SK-N-SH treated with all-trans-retinoic acid at 6 μM for 48 hours (cell line): Measurements from ENCODE around the gene GRIK3.

Experiments
- ATAC-seq: fragments of 200-7000 bp; cut with Tn5 transposase; 3 replicates; pipeline ENCODE4 v1.9.1; 2020; ENCODE audit warnings: mild to moderate bottlenecking, moderate library complexity
- ARNTL ChIP-seq: fragments of 450-650 bp; formaldehyde crosslinking; IDR thresholded peaks from 2 replicates; pipeline ENCODE4 v1.5.0; 2020; ENCODE audit warnings: low read depth, mild to moderate bottlenecking, moderate library complexity, borderline replicate concordance
- BACH2 ChIP-seq: fragments of 250-450 bp; sonication (Bioruptor Pico); IDR thresholded peaks from 2 replicates; pipeline ENCODE4 v1.9.0; 2021; ENCODE audit warnings: mild to moderate bottlenecking, borderline replicate concordance
- CREB5 ChIP-seq: fragments of 250-450 bp; sonication (Bioruptor Pico); IDR thresholded peaks from 2 replicates; pipeline ENCODE4 v1.5.1; 2020; ENCODE audit warnings: low read depth, mild to moderate bottlenecking, moderate library complexity
- CSDC2 ChIP-seq: fragments of 250-450 bp; sonication (Bioruptor Pico); IDR thresholded peaks from 2 replicates; pipeline ENCODE4 v1.5.0; 2020; ENCODE audit warnings: mild to moderate bottlenecking, moderate library complexity
- ESRRG ChIP-seq: fragments of 250-450 bp; sonication (Bioruptor Pico); IDR thresholded peaks from 2 replicates; pipeline ENCODE4 v1.6.1; 2021; ENCODE audit warnings: mild to moderate bottlenecking
- GLIS3 ChIP-seq: fragments of 250-450 bp; sonication (Bioruptor Pico); IDR thresholded peaks from 2 replicates; pipeline ENCODE4 v1.5.0; 2020; ENCODE audit warnings: mild to moderate bottlenecking, moderate library complexity
- OSR1 ChIP-seq: fragments of 250-450 bp; sonication (Bioruptor Pico); IDR thresholded peaks from 2 replicates; pipeline ENCODE4 v1.8.0; 2022; ENCODE audit warnings: moderate library complexity, mild to moderate bottlenecking, inconsistent platforms
- POU6F1 ChIP-seq: fragments of 250-450 bp; sonication (Bioruptor Pico); IDR thresholded peaks from 2 replicates; pipeline ENCODE4 v1.8.0; 2021; ENCODE audit warnings: low read depth, mild to moderate bottlenecking, moderate library complexity, borderline replicate concordance
- PPARA ChIP-seq: fragments of 250-450 bp; sonication (Bioruptor Pico); IDR thresholded peaks from 2 replicates; pipeline ENCODE4 v1.5.0; 2020; ENCODE audit warnings: mild to moderate bottlenecking, borderline replicate concordance
- RARB ChIP-seq: fragments of 250-450 bp; sonication (Bioruptor Pico); IDR thresholded peaks from 2 replicates; pipeline ENCODE4 v1.8.0; 2021; ENCODE audit warnings: mild to moderate bottlenecking, moderate library complexity
- SNAI2 ChIP-seq: fragments of 250-450 bp; sonication (Bioruptor Pico); IDR thresholded peaks from 2 replicates; pipeline ENCODE4 v1.5.0; 2020; ENCODE audit warnings: mild to moderate bottlenecking, moderate library complexity
- TCF4 ChIP-seq: fragments of 250-450 bp; sonication (Bioruptor Pico); IDR thresholded peaks from 2 replicates; pipeline ENCODE4 v1.8.0; 2021; ENCODE audit warnings: mild to moderate bottlenecking, moderate library complexity, borderline replicate concordance
- TOX ChIP-seq: fragments of 250-450 bp; sonication (Bioruptor Pico); IDR thresholded peaks from 2 replicates; pipeline ENCODE4 v1.8.0; 2021; ENCODE audit warnings: mild to moderate bottlenecking, moderate library complexity, borderline replicate concordance
- ZC3H10 ChIP-seq: fragments of 250-450 bp; sonication (Bioruptor Pico); IDR thresholded peaks from 2 replicates; pipeline ENCODE4 v1.5.1; 2021; ENCODE audit warnings: mild to moderate bottlenecking, moderate library complexity
- ZFP3 ChIP-seq: fragments of 250-450 bp; sonication (Bioruptor Pico); IDR thresholded peaks from 2 replicates; pipeline ENCODE4 v1.5.0; 2020; ENCODE audit warnings: mild to moderate bottlenecking, moderate library complexity
- ZFP30 ChIP-seq: fragments of 450-650 bp; formaldehyde crosslinking; IDR thresholded peaks from 2 replicates; pipeline ENCODE4 v1.5.0; 2022; ENCODE audit warnings: mild to moderate bottlenecking, moderate library complexity
- ZNF565 ChIP-seq: fragments of 450-650 bp; formaldehyde crosslinking; conservative IDR thresholded peaks from 2 replicates; pipeline ENCODE4 v1.5.0; 2020; ENCODE audit warnings: low read depth, mild to moderate bottlenecking, moderate library complexity
- ZNF70 ChIP-seq: fragments of 450-650 bp; formaldehyde crosslinking; IDR thresholded peaks from 2 replicates; pipeline ENCODE4 v1.5.0; 2020; ENCODE audit warnings: mild to moderate bottlenecking, moderate library complexity
- ZNF8 ChIP-seq: fragments of 450-650 bp; formaldehyde crosslinking; IDR thresholded peaks from 2 replicates; pipeline ENCODE4 v1.5.0; 2020; ENCODE audit warnings: mild to moderate bottlenecking, moderate library complexity
- TF ChIP-seq, protein P1 (sequence below): fragments of 250-450 bp; sonication (Bioruptor Pico); IDR thresholded peaks from 2 replicates; pipeline ENCODE4 v1.5.0; 2020; ENCODE audit warnings: mild to moderate bottlenecking, moderate library complexity

The GRIK3 gene

GRCh38 chr1:36773827-36774541 lies 260.3 kb downstream of the GRIK3 start:
- no peak for TF ChIP-seq GLIS3 (CRISPR knock-in tag)
- TF ChIP-seq ARNTL (CRISPR knock-in tag), result no peak
- TF ChIP-seq TOX (CRISPR knock-in tag), result no peak
- no peak for TF ChIP-seq ZNF8 (CRISPR knock-in tag)
- no peak for TF ChIP-seq ZNF70 (CRISPR knock-in tag)
- no peak for TF ChIP-seq CREB5 (CRISPR knock-in tag)
- no peak for TF ChIP-seq SNAI2 (CRISPR knock-in tag)
- no peak for TF ChIP-seq OSR1
- no peak for TF ChIP-seq POU6F1 (CRISPR knock-in tag)
- TF ChIP-seq BACH2 (CRISPR knock-in tag), result no peak
- TF ChIP-seq ZFP30 (CRISPR knock-in tag), result no peak
- no peak for TF ChIP-seq CSDC2
- no peak for TF ChIP-seq RARB
- TF ChIP-seq, protein P1, sequence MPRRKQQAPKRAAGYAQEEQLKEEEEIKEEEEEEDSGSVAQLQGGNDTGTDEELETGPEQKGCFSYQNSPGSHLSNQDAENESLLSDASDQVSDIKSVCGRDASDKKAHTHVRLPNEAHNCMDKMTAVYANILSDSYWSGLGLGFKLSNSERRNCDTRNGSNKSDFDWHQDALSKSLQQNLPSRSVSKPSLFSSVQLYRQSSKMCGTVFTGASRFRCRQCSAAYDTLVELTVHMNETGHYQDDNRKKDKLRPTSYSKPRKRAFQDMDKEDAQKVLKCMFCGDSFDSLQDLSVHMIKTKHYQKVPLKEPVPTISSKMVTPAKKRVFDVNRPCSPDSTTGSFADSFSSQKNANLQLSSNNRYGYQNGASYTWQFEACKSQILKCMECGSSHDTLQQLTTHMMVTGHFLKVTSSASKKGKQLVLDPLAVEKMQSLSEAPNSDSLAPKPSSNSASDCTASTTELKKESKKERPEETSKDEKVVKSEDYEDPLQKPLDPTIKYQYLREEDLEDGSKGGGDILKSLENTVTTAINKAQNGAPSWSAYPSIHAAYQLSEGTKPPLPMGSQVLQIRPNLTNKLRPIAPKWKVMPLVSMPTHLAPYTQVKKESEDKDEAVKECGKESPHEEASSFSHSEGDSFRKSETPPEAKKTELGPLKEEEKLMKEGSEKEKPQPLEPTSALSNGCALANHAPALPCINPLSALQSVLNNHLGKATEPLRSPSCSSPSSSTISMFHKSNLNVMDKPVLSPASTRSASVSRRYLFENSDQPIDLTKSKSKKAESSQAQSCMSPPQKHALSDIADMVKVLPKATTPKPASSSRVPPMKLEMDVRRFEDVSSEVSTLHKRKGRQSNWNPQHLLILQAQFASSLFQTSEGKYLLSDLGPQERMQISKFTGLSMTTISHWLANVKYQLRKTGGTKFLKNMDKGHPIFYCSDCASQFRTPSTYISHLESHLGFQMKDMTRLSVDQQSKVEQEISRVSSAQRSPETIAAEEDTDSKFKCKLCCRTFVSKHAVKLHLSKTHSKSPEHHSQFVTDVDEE (CRISPR knock-in tag), result no peak
- no peak for TF ChIP-seq ZC3H10
- TF ChIP-seq ZNF565 (CRISPR knock-in tag), result no peak
- TF ChIP-seq ZFP3 (CRISPR knock-in tag), result no peak
- TF ChIP-seq TCF4 (CRISPR knock-in tag), result no peak
- TF ChIP-seq ESRRG (CRISPR knock-in tag), result no peak
- TF ChIP-seq, all 23 proteins: peak for 0
- ATAC-seq, result no peak

- TF ChIP-seq TOX (CRISPR knock-in tag) (no peak), RARB (no peak), ZNF8 (CRISPR knock-in tag) (no peak), OSR1 (no peak), ARNTL (CRISPR knock-in tag) (no peak), ZNF565 (CRISPR knock-in tag) (no peak)
- ATAC-seq, result no peak
Observed at GRCh38 chr1:36772647-36773495, 261.4 kb downstream of the GRIK3 start.

- ATAC-seq, result no peak
- TF ChIP-seq BACH2 (CRISPR knock-in tag) (no peak), ZNF8 (CRISPR knock-in tag) (no peak), CREB5 (CRISPR knock-in tag) (no peak), ZNF70 (CRISPR knock-in tag) (no peak), ZFP3 (CRISPR knock-in tag) (no peak), GLIS3 (CRISPR knock-in tag) (no peak), PPARA (CRISPR knock-in tag) (no peak), ZFP30 (CRISPR knock-in tag) (no peak), ZC3H10 (no peak)
- TF ChIP-seq, protein P1 (CRISPR knock-in tag), result no peak
Observed at GRCh38 chr1:36771660-36772284, 262.5 kb downstream of the GRIK3 start.
